ENCODE data around the gene EMID1.

Gene EMID1

DNA sequence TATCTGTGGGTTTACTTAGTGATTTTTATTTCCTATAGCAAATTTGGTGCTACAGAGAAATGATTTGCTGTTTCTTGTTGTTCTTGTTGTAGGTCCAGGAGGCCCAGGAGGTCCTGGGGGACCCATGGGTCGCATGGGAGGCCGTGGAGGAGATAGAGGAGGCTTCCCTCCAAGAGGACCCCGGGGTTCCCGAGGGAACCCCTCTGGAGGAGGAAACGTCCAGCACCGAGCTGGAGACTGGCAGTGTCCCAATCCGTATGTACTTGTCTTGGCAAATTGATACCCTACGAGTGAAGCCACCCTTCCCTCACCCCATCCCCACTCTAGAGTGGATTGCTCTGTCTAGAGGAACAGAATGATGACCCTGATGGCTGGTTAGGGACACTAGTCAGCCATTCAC, 92.9 kb downstream of the EMID1 start:
- DNase-seq, result no peak

DNA sequence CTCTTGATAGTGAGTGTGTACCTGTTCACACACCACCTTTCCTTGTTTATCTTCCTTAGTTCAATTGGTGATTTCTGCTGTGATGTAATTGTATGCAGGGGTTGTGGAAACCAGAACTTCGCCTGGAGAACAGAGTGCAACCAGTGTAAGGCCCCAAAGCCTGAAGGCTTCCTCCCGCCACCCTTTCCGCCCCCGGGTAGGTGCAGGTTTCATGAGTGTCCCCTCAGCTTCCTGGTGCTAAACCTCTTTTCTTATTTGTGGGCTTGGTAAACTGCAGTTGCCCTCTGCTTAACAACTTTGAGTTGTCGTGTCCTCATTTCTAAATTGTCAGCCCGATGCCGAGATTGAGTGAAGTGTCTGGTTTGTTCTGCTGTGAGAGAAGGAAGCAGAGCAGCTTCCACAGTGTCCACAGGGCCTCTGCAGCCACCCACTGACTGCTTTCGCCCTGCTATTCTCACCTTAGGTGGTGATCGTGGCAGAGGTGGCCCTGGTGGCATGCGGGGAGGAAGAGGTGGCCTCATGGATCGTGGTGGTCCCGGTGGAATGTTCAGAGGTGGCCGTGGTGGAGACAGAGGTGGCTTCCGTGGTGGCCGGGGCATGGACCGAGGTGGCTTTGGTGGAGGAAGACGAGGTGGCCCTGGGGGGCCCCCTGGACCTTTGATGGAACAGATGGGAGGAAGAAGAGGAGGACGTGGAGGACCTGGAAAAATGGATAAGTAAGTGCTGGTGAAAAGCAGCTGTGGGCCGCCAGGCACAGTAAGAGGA, 93.6 kb downstream of the EMID1 start:
- DNase-seq, result no peak

DNA sequence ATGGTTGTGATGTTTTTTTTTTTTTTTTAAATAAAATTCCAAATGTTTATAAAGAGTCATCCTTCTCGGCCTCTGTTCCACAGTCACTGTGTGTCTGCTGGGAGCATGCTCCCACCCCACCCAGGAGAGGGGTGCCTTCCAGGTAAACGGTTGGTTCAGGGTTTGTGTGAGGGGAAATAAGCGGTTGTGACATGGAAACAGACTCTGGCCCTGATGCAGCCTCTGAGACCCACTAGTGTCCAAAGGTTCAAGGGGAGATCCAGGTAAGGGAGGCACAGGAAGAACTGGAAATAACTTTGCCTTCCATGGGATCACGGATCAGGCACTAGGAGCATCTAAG, 94.7 kb downstream of the EMID1 start:
- DNase-seq, result no peak

DNA sequence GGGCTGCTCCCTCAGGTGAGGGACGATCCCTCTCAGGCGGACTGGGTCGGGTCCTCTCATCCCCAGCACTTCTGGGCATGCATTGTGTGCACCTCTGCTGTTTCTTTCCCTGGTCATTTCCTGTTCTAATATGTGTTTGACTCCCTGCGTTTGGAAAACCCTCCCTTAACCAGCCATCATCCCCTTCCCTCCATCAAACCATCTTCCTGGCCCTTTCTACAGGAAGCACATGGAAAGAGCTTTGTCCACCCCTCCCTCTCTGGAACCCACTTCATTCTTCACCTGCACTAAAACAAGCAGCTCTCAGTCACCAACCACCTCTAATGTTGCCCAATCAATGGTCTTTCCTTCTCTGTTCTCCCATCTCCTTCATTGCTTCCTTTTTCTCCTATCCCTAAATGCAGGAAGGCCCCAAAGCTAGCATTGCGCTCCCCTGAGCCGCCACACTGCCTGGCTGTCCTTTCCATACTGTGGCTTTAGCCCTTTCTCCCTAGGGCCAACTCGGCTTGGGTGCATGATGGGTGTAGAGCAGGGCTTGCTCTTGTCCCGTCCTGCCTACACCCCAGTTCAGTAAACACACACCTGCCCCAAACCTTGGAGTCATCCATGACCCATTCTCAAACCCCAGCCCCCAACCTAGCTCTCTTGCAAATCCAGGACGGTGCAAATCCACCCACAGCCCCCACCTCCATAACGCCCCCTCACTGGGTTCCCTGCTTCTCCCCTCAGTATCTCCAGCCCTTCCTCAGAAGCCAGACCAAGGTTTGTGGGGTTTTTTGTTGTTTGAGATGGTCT, 95.3 kb downstream of the EMID1 start:
- DNase-seq, result no peak

DNA sequence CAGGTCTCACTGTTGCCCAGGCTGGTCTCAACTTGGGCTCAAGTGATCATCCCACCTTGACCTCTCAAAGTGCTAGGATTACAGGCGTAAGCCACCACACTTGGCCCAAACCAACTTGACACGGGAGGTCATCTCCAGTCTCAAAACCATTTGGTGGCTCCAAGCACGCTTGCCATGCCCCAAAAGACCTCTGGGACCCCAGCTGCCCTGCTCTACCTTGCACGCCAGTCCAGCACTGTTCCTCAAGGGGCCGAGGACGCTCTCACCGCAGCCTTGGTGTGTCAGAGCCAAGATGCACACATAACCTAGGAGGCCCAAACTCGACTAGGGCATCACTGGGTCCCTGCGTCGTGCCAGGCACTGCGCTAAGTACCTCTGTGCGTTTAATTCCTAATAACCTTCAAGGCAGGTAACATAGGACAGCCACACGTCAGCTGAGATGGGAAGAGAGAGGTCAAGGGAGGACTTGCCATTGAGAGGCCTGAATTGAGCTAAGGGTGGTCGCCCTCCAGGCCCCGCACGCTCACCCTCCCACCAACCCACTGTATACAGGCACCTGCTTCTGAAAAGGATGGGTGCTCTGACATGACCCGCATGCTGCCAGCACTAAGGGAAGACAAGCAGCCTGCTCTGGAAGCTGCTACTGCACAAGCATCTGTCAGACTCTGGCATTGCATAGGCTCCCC, 96.2 kb downstream of the EMID1 start:
- DNase-seq, result no peak

DNA sequence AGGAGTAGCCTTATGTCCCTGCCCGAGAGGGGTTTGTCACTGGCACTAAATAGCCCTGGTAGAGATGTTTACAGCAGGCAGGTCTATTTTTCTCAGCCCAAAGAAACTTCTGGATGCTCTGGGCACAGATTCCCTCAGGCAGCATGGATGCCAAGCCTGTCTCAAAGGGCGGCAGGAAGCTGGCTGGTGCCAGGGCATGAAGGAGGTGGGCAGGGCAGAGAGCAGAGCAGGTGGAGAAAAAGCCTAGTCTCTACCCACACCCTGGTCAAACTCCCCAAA, 96.6 kb downstream of the EMID1 start:
- DNase-seq, result no peak

DNA sequence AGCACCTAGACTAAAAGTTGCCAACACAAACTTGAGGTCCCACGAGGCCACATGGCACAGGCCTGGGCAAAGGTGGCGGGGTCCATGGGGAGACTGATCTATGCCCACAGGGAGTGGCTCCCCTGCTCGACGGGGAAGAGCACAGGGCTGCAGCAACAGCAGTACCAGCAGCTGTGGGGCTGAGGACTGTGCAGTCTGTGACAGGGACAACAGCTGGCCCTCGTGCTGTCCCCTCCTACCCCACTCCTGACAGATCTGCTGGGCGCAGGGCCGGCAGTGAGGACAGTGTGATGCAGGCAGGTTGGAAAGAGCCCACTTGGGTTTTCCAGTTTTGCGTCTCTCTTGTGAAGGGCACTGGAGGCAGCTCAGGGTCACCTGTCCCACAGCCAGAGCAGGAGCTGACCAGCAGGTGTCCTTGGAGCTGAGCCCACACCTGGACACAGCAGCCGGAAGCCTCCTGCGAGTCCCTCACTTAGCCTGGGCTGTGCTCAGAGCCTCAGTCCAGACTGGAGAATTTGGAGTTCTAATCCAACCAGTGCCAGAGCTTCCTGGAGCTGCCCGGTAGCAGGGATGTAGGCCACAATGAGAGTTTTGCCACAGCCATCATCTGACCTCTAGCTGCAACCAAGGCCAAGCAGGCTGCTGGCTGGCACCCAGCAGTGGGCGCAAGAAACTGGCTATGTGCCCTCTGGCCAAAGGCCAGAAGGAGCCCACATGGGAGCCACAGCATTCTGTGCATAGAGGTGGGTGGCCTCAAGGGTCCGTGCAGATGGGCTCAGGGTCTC, 97.2 kb downstream of the EMID1 start:
- DNase-seq, result no peak

DNA sequence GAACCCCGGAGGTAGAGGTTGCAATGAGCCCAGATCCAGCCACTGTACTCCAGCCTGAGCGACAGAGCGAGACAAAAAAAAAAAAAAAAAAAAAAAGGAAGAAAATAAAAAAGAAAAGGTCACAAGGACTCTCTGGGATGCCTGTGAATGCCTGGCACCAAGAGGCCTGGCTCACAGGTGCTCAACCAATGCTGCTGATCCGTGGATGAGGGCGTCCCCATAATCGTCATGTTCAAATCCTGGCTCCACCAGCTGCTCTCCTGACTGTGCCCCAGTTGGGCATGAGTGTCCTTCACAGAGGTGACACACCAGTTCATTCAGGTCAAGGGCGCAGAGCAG, 100.1 kb downstream of the EMID1 start:
- DNase-seq, result no peak

DNA sequence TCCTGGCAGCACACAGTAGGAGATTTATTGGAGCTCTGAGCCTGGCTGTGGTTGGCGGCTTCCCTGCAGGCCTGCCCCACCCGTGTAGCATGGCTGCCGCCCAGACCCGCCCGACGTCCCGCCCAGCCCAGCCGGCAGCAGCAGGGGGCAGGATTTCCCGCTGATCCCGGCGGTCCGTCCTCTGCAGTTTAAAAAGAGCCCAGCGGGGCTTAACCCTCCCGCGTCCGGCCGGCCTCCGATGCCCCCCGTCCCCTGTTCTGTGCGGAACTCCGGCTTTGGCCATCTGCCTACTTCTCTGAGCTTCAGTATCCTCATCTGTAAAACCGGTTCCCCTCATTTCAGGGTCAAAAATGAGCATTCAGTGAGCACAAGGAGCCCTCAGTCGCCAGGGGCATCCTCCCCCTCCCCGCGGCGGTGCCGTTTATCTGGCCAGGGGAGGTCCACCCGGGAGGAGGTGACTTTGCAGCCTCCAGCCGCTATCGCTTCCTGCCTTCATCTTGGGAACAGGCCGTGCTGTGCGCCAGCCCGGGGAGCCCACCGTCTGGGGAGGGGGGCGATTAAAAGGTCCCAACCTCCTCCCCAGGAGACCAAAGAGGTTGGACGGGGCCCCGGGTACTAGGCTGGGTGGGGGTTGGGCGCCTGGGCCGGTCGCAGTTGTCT, 100.6 kb downstream of the EMID1 start, which contains the start of gene GAS2L1:
Gene GAS2L1 (plus strand): TSS at position 476 of the 660 bp plus-strand sequence. CDS start 1,456 bp downstream, outside the sequence.
- DNase-seq, result peak; percentile 79

DNA sequence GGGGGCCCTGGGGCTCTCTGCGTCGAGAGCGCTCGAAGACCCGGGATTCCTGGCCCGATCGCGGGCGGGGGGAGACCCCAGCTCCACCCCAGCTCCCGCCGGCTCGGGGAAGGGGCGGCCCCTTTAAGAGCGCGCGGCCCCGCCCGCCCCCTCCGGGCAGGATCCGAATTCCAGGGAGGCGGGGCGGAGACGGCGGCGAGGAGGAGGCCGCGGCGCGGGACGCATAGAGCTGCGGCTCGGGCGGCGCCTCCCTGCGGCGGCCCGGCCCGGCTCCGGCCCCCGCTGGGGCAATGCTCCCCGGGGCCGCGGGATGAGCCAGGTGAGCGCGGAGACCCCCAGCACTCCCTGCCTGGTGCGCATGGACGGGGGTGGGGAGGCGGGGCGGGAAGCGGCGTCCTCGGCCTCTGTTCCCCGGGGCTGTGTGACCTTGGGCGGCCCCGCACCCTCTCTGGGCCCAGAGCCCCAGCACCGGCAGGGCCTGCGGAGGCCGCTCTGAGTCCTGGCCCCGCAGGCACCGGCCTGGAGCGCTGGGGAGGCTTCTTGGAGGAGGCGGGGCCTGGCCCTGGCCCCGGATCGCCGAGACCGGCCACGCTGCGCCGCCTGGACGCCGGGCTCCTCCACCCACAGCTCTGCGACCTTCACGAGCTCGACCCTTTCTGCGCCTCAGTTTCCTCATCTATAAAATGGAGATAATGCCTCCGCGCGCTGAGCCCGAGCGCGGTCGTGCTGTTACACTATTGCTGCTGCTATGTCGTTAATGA, 101.3 kb downstream of the EMID1 start:
- peak; percentile 76 for DNase-seq

DNA sequence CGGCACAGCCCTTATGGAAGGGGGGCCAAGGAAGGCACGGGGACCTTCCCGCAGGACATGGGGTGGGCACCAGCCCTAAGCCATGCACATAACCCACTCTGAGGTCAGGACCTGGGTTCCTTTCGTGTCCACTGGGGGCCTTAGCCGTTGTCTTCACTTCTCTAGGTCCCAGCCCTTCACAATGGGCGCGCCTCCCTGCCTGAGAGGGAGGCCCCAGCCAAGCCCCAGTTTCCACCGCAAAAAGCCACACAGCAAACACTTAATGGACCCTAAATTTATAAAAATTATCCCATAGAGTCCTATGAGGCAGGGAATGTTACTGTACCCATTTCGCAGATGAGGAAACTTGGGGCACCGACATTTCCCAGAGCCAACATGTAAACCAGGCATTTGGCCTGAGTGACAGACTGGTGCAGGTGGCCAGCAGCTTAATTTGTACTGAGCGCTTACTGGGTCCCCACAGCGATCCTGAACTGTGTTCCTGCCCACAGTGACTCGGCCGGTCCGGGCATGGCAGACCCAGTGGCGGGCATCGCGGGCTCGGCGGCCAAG, 102.0 kb downstream of the EMID1 start:
- no peak for DNase-seq

DNA sequence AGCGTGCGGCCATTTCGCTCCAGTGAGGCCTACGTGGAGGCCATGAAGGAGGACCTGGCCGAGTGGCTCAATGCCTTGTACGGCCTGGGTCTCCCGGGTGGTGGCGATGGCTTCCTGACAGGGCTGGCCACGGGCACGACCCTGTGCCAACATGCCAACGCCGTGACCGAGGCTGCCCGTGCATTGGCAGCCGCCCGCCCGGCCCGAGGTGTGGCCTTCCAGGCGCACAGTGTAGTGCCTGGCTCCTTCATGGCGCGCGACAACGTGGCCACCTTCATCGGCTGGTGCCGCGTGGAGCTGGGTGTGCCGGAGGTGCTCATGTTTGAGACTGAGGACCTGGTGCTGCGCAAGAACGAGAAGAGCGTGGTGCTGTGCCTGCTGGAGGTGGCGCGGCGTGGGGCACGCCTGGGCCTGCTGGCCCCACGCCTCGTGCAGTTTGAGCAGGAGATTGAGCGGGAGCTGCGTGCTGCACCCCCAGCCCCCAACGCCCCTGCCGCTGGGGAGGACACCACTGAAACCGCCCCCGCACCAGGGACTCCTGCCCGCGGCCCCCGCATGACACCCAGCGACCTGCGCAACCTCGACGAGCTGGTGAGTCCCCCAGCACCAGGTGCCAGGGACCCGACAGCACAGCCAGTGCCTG, 102.6 kb downstream of the EMID1 start:
- DNase-seq, result no peak

DNA sequence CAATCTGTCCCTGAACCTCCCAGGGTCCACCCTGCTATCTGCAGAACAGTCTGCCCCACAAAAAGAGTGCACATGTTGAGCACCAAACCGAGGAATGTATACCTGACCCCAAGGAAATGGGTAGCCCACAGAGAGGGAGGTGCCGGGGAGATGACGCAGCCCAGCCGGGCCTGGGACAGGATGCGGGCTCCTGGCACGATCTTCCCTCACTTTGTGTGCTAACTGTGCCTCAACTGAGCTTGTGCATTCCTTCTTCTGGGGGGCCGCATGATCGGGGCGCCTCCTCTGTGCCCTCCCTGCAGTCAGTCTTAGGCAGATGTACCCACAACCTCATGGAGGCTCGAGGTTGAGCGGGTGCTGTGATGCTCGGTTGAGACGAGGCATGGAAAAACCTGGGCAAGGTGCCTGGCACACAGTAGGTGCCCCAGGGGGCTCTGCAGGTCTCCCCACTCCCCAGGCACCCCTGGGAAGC, 103.1 kb downstream of the EMID1 start:
- peak; percentile 37 for DNase-seq

Measured in fibroblast of skin of abdomen (primary cell).